HCT116 (cell line): ENCODE data around the gene FCAMR. TPM values are rescaled to one million over a fixed set of nuclear protein-coding genes. Genes with fewer than 3 reads are reported as not detected.

Source experiments
- ATAC-seq: fragments of 200-7000 bp; cut with Tn5 transposase; 2 replicates; pipeline ENCODE4 v1.9.1; 2020; ENCODE audit warnings: mild to moderate bottlenecking, moderate library complexity
- BruUV-seq: library from RNA; stranded (reverse); fragments of 400-500 nt; replicated peaks from 2 replicates; lab custom pipeline; 2021; lab: Mats Ljungman, UMichigan
- CTCF ChIA-PET: fragments of 300-600 bp; sonication (Branson Sonifier 250); formaldehyde crosslinking; loops from one replicate; lab custom pipeline; 2021; ENCODE audit warnings: antibody characterized with exemption; lab: Charles Lee
- POLR2A ChIA-PET: fragments of 300-600, 350-600 bp; sonication (Branson Sonifier 250); formaldehyde crosslinking; loops from one replicate; lab custom pipeline; 2021; ENCODE audit warnings: antibody characterized with exemption; lab: Charles Lee
- RAD21 ChIA-PET, 2 experiments: fragments of 300-600 bp; sonication (Branson Sonifier 250); formaldehyde crosslinking; loops; one replicate each; lab custom pipeline; 2023; ENCODE audit warnings: low total read pairs in 2 of 2; ENCODE audit not compliant: uncharacterized antibody in 2 of 2, unreplicated experiment in 2 of 2, low non-redundant PET in 1 of 2; lab: Charles Lee
- DNase-seq: peaks from one replicate; pipeline ENCODE4 v3.0.0-alpha.2; 2010; ENCODE audit warnings: low read depth, low spot score
- H2AFZ ChIP-seq: fragments of 200-600 bp; shearing (Covaris generic), sonication (generic); 2 replicates; pipeline ENCODE4 v1.6.1; 2017; ENCODE audit warnings: low read depth, mixed run types, mixed read lengths, antibody characterized with exemption, low read length; ENCODE audit not compliant: poor library complexity, severe bottlenecking
- H3K27ac ChIP-seq: 2 replicates; pipeline ENCODE4 v1.5.1; 2012; ENCODE audit warnings: low read depth, low read length
- H3K27me3 ChIP-seq: fragments of 200-600 bp; sonication (generic); 2 replicates; pipeline ENCODE4 v1.6.1; 2016; ENCODE audit warnings: mixed run types, low read length, mixed read lengths; ENCODE audit not compliant: insufficient read depth
- H3K36me3 ChIP-seq, 2 experiments: fragments of 200-500 bp in 1 of 2; fragments of 200-600 bp in 1 of 2; sonication (Bioruptor generic) in 1 of 2; sonication (generic) in 1 of 2; 2 replicates each; pipeline versions ENCODE4 v1.5.1 to v1.6.1; 2014 to 2016; ENCODE audit warnings: low read length in 2 of 2, inconsistent platforms in 1 of 2, mixed read lengths in 1 of 2, mixed run types in 1 of 2; ENCODE audit not compliant: insufficient read depth in 2 of 2, control insufficient read depth in 1 of 2
- H3K4me1 ChIP-seq, 2 experiments: fragments of 200-600 bp in 1 of 2; sonication (generic) in 1 of 2; 2 replicates each; pipeline versions ENCODE4 v1.5.1 to v1.6.1; 2012 to 2017; ENCODE audit warnings: low read length in 2 of 2, inconsistent platforms in 1 of 2, mild to moderate bottlenecking in 1 of 2, mixed read lengths in 1 of 2, mixed run types in 1 of 2, moderate library complexity in 1 of 2; ENCODE audit not compliant: insufficient read depth in 2 of 2, control insufficient read depth in 1 of 2
- H3K4me2 ChIP-seq: fragments of 200-600 bp; sonication (generic); 2 replicates; pipeline ENCODE4 v1.6.1; 2017; ENCODE audit warnings: mixed run types, low read length, mixed read lengths
- H3K4me3 ChIP-seq, 2 experiments: fragments of 200-600 bp in 1 of 2; sonication (generic) in 1 of 2; replicated peaks in 1 of 2; 2 replicates each; pipeline ENCODE4 v1.5.1; 2011 to 2016; ENCODE audit warnings: low read length in 2 of 2, control low read depth in 1 of 2, low read depth in 1 of 2, mild to moderate bottlenecking in 1 of 2, mixed read lengths in 1 of 2, mixed run types in 1 of 2
- H3K79me2 ChIP-seq: fragments of 200-600 bp; sonication (generic); 2 replicates; pipeline ENCODE4 v1.6.1; 2017; ENCODE audit warnings: mild to moderate bottlenecking, mixed run types, low read length, moderate library complexity, mixed read lengths; ENCODE audit not compliant: insufficient read depth
- H3K9ac ChIP-seq: fragments of 200-600 bp; sonication (generic); 2 replicates; pipeline ENCODE4 v1.6.1; 2016; ENCODE audit warnings: low read length, mixed read lengths
- H3K9me2 ChIP-seq: fragments of 200-600 bp; sonication (generic), shearing (Covaris generic); 2 replicates; pipeline ENCODE4 v1.6.1; 2017; ENCODE audit warnings: mixed run types, mild to moderate bottlenecking, moderate library complexity; ENCODE audit not compliant: insufficient read depth
- H3K9me3 ChIP-seq, 2 experiments: fragments of 200-500 bp in 1 of 2; fragments of 200-600 bp in 1 of 2; sonication (Bioruptor generic) in 1 of 2; sonication (generic) in 1 of 2; 2 replicates each; pipeline ENCODE4 v1.6.1; 2014 to 2017; ENCODE audit warnings: low read length in 2 of 2, mixed read lengths in 2 of 2, inconsistent platforms in 1 of 2, low read depth in 1 of 2, mild to moderate bottlenecking in 1 of 2, mixed run types in 1 of 2, moderate library complexity in 1 of 2; ENCODE audit not compliant: control insufficient read depth in 1 of 2, insufficient read depth in 1 of 2
- H4K20me1 ChIP-seq: fragments of 200-600 bp; sonication (generic), shearing (Covaris generic); 2 replicates; pipeline ENCODE4 v1.6.1; 2017; ENCODE audit warnings: mixed run types, mild to moderate bottlenecking, moderate library complexity; ENCODE audit not compliant: insufficient read depth
- CEBPB ChIP-seq: IDR thresholded peaks from 2 replicates; pipeline ENCODE4 v1.6.1; 2012; ENCODE audit warnings: low read depth
- EZH2 ChIP-seq: fragments of 200-600 bp; sonication (generic); IDR thresholded peaks from 2 replicates; pipeline ENCODE4 v1.6.1; 2017; ENCODE audit warnings: antibody characterized with exemption, mixed run types
- FOSL1 ChIP-seq: IDR thresholded peaks from 2 replicates; pipeline ENCODE4 v1.6.1; 2012; ENCODE audit warnings: low read depth
- POLR2AphosphoS5 ChIP-seq: IDR thresholded peaks from 2 replicates; pipeline ENCODE4 v1.6.1; 2011; ENCODE audit warnings: mild to moderate bottlenecking, low read depth, low read length, moderate library complexity
- REST ChIP-seq: IDR thresholded peaks from 2 replicates; pipeline ENCODE4 v1.6.1; 2012; ENCODE audit warnings: low read depth
- SP1 ChIP-seq: IDR thresholded peaks from 2 replicates; pipeline ENCODE4 v1.6.1; 2012; ENCODE audit warnings: low read depth
- SRF ChIP-seq: IDR thresholded peaks from 2 replicates; pipeline ENCODE4 v1.6.1; 2012; ENCODE audit warnings: low read depth
- YY1 ChIP-seq: IDR thresholded peaks from 2 replicates; pipeline ENCODE4 v1.6.1; 2011; ENCODE audit warnings: low read length, low read depth, moderate library complexity, mild to moderate bottlenecking; ENCODE audit not compliant: insufficient replicate concordance; ENCODE audit errors: extremely low read depth
- intact Hi-C: fragments of 100-400 bp; cut with micrococcal nuclease; formaldehyde crosslinking; loops from 2 replicates; pipeline ENCODE4 v1.10.0; 2022
- total RNA-seq: library from RNA; stranded (reverse); gene quantifications from one replicate; pipeline ENCODE4 v1.2.1, GENCODE V29; 2021; ENCODE audit not compliant: unreplicated experiment
- TF ChIP-seq, protein P1 (sequence below): IDR thresholded peaks from 2 replicates; pipeline ENCODE4 v1.6.1; 2011; ENCODE audit warnings: mild to moderate bottlenecking, low read length, moderate library complexity; ENCODE audit not compliant: insufficient replicate concordance; ENCODE audit errors: extremely low read depth

FCAMR gene
- total RNA-seq, 1 experiment from 2014 or later, result not detected

DNA sequence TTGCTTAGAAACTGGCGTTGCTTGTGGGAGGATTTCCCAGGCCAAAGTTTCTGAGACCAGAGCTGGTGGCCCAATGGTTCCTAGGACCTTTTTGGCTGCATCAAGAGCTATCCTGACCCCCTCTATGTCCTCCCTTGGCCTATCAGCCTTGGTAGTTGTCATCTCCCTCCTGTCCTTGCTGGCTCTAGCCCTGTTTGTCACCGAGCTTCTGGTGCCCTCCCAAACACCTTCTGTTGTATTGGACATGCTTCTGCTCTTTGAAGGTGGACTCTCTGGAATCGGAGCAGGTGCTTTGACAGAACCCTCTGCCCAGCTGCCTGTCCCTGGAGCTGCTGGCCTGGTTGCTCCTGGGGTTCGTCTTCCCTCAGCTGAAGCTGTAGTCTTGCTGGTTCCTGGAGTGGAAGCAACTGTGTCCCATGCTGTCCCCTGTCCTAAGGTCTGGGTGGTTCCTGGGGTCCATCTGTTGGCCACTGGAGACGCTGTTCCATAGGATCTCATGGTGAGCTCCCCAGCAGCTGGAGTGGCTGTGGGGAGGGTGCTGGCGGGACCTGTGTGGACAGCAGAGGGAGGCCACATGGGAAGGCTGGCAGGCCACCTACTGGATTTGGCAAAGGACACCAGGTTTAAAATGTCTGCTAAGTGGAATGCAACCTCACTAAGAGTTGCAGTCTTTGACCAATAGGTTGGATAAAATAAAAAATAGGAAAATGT lies 9.4 kb downstream of the FCAMR start:
- Histone ChIP-seq H3K9me3 (no peaks in the 10 kb centered on the region), H3K27me3 (no peaks in the 10 kb centered on the region), H3K4me2 (no peak overlapping the region), H4K20me1 (no peaks in the 10 kb centered on the region), H2AFZ (no peak overlapping the region), H3K4me1 (no peaks in the 10 kb centered on the region), H3K27ac (no peak overlapping the region), H3K79me2 (no peaks in the 10 kb centered on the region), H3K36me3 (no peaks in the 10 kb centered on the region), H3K4me3 (no peak overlapping the region), H3K9ac (no peak overlapping the region), H3K9me2 (no peaks in the 10 kb centered on the region)
- peak; percentile 53; the same call in 1 of the 2 replicates for ATAC-seq
- BruUV-seq, result no TSS peak
- POLR2A ChIA-PET, result no interaction called here
- RAD21 ChIA-PET, result no interaction called here
- intact Hi-C loops, result no loop called here
- no peak for DNase-seq
- TF ChIP-seq CEBPB, result no peak
- CTCF ChIA-PET, result interaction anchor here (1.3 kb wide), 1 partner anchor 48 kb away, joined by 4 read pairs; no protein-coding TSS in a partner anchor

DNA sequence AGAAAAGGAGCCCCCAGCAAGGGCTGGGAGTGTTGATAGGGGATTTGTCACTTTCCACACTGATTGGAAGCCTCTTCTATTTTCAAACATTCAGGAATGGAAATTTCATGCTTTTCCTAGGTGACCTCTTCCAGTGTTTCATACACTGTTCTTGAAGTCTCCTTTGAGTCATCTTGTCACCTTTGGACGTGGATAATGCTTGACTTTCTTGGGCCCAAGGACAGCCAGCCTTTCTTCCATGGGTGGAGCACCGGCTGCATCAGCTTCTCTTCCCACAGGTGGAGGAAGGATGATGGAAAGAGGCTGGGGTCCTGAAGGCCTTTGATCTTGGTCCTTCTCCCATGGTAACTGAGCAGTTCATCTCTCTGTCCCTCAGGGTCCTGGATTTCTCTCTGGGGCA lies 12.1 kb downstream of the FCAMR start:
- ChIA-PET POLR2A (no interaction called here), RAD21 (no interaction called here), CTCF (no interaction called here)
- Histone ChIP-seq H2AFZ (no peak overlapping the region), H3K36me3 (no peaks in the 10 kb centered on the region), H4K20me1 (no peaks in the 10 kb centered on the region), H3K27ac (no peak overlapping the region), H3K9me3 (no peaks in the 10 kb centered on the region), H3K4me1 (no peaks in the 10 kb centered on the region), H3K9ac (no peak overlapping the region), H3K9me2 (no peaks in the 10 kb centered on the region), H3K27me3 (no peaks in the 10 kb centered on the region), H3K4me3 (no peak overlapping the region), H3K4me2 (no peak overlapping the region), H3K79me2 (no peaks in the 10 kb centered on the region)
- intact Hi-C loops, result no loop called here
- BruUV-seq, result no TSS peak
- ATAC-seq (no peak), DNase-seq (no peak)
- TF ChIP-seq YY1 (no peak), FOSL1 (no peak), REST (no peak), CEBPB (no peak), SP1 (no peak), POLR2AphosphoS5 (no peak), SRF (no peak), EZH2 (no peak)
- TF ChIP-seq, protein P1, sequence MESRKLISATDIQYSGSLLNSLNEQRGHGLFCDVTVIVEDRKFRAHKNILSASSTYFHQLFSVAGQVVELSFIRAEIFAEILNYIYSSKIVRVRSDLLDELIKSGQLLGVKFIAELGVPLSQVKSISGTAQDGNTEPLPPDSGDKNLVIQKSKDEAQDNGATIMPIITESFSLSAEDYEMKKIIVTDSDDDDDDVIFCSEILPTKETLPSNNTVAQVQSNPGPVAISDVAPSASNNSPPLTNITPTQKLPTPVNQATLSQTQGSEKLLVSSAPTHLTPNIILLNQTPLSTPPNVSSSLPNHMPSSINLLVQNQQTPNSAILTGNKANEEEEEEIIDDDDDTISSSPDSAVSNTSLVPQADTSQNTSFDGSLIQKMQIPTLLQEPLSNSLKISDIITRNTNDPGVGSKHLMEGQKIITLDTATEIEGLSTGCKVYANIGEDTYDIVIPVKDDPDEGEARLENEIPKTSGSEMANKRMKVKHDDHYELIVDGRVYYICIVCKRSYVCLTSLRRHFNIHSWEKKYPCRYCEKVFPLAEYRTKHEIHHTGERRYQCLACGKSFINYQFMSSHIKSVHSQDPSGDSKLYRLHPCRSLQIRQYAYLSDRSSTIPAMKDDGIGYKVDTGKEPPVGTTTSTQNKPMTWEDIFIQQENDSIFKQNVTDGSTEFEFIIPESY, result no peak
